ENCODE data around the gene LHX4. TPM values are rescaled to one million over a fixed set of nuclear protein-coding genes. Genes with fewer than 3 reads are reported as not detected.

Gene LHX4
- total and polyA plus RNA-seq, 2 of the 8 experiments (the other 6 are each of a cell fraction or from before 2014, with no cell fraction given), result 0.85 to 4.9 TPM

GRCh38 chr1:180230791-180231505, 884 bp downstream of the LHX4 start (continued):
- TF ChIP-seq SIN3A (conservative IDR thresholded peaks at IDR 0.05 in 1 of 2, IDR thresholded peaks at IDR 0.05 in 1 of 2; ENCODE audit: low read depth in 1 of 2, low read length in 2 of 2) (0 out of 4 replicates have a peak, but pooled peaks of 1 of the 2 experiments have one; percentile 1), CHD7 (IDR thresholded peaks at IDR 0.05; ENCODE audit: insufficient replicate concordance, low read length) (no peak), TAF1 (IDR thresholded peaks at IDR 0.05; ENCODE audit: low read depth, low read length) (0 out of 2 replicates have a peak, but pooled peaks have one; percentile 41), EP300 (IDR thresholded peaks at IDR 0.05; ENCODE audit: borderline replicate concordance in 1 of 2, low read depth in 2 of 2, low read length in 2 of 2) (no peak; a peak in 1 of 3 replicates), SRF (IDR thresholded peaks at IDR 0.05; ENCODE audit: low read depth, low read length) (no peak), E2F6 (IDR thresholded peaks at IDR 0.05) (peak; percentile 75), MAX (IDR thresholded peaks at IDR 0.05) (peak; percentile 70), BACH1 (IDR thresholded peaks at IDR 0.05; ENCODE audit: low read length) (no peak), ZNF274 (IDR thresholded peaks at IDR 0.05; ENCODE audit: borderline replicate concordance, extremely low read depth, low read length) (no peak)

Measured in H1 (cell line).